HCT116 (cell line): Measurements from ENCODE around the gene LRRC7. TPM values are rescaled to one million over a fixed set of nuclear protein-coding genes. Genes with fewer than 3 reads are reported as not detected.

Experiments used
- ATAC-seq: fragments of 200-7000 bp; cut with Tn5 transposase; 2 replicates; pipeline ENCODE4 v1.9.1; 2020; ENCODE audit warnings: mild to moderate bottlenecking, moderate library complexity
- BruUV-seq: library from RNA; stranded (reverse); fragments of 400-500 nt; replicated peaks from 2 replicates; lab custom pipeline; 2021; lab: Mats Ljungman, UMichigan
- CTCF ChIA-PET: fragments of 300-600 bp; sonication (Branson Sonifier 250); formaldehyde crosslinking; loops from one replicate; lab custom pipeline; 2021; ENCODE audit warnings: antibody characterized with exemption; lab: Charles Lee
- POLR2A ChIA-PET: fragments of 300-600, 350-600 bp; sonication (Branson Sonifier 250); formaldehyde crosslinking; loops from one replicate; lab custom pipeline; 2021; ENCODE audit warnings: antibody characterized with exemption; lab: Charles Lee
- RAD21 ChIA-PET, 2 experiments: fragments of 300-600 bp; sonication (Branson Sonifier 250); formaldehyde crosslinking; loops; one replicate each; lab custom pipeline; 2023; ENCODE audit warnings: low total read pairs in 2 of 2; ENCODE audit not compliant: uncharacterized antibody in 2 of 2, unreplicated experiment in 2 of 2, low non-redundant PET in 1 of 2; lab: Charles Lee
- DNase-seq: peaks from one replicate; pipeline ENCODE4 v3.0.0-alpha.2; 2010; ENCODE audit warnings: low read depth, low spot score
- H2AFZ ChIP-seq: fragments of 200-600 bp; shearing (Covaris generic), sonication (generic); 2 replicates; pipeline ENCODE4 v1.6.1; 2017; ENCODE audit warnings: low read depth, mixed run types, mixed read lengths, antibody characterized with exemption, low read length; ENCODE audit not compliant: poor library complexity, severe bottlenecking
- H3K27ac ChIP-seq: 2 replicates; pipeline ENCODE4 v1.5.1; 2012; ENCODE audit warnings: low read depth, low read length
- H3K27me3 ChIP-seq: fragments of 200-600 bp; sonication (generic); 2 replicates; pipeline ENCODE4 v1.6.1; 2016; ENCODE audit warnings: mixed run types, low read length, mixed read lengths; ENCODE audit not compliant: insufficient read depth
- H3K36me3 ChIP-seq, 2 experiments: fragments of 200-500 bp in 1 of 2; fragments of 200-600 bp in 1 of 2; sonication (Bioruptor generic) in 1 of 2; sonication (generic) in 1 of 2; 2 replicates each; pipeline versions ENCODE4 v1.5.1 to v1.6.1; 2014 to 2016; ENCODE audit warnings: low read length in 2 of 2, inconsistent platforms in 1 of 2, mixed read lengths in 1 of 2, mixed run types in 1 of 2; ENCODE audit not compliant: insufficient read depth in 2 of 2, control insufficient read depth in 1 of 2
- H3K4me1 ChIP-seq, 2 experiments: fragments of 200-600 bp in 1 of 2; sonication (generic) in 1 of 2; 2 replicates each; pipeline versions ENCODE4 v1.5.1 to v1.6.1; 2012 to 2017; ENCODE audit warnings: low read length in 2 of 2, inconsistent platforms in 1 of 2, mild to moderate bottlenecking in 1 of 2, mixed read lengths in 1 of 2, mixed run types in 1 of 2, moderate library complexity in 1 of 2; ENCODE audit not compliant: insufficient read depth in 2 of 2, control insufficient read depth in 1 of 2
- H3K4me2 ChIP-seq: fragments of 200-600 bp; sonication (generic); 2 replicates; pipeline ENCODE4 v1.6.1; 2017; ENCODE audit warnings: mixed run types, low read length, mixed read lengths
- H3K4me3 ChIP-seq, 2 experiments: fragments of 200-600 bp in 1 of 2; sonication (generic) in 1 of 2; replicated peaks in 1 of 2; 2 replicates each; pipeline ENCODE4 v1.5.1; 2011 to 2016; ENCODE audit warnings: low read length in 2 of 2, control low read depth in 1 of 2, low read depth in 1 of 2, mild to moderate bottlenecking in 1 of 2, mixed read lengths in 1 of 2, mixed run types in 1 of 2
- H3K79me2 ChIP-seq: fragments of 200-600 bp; sonication (generic); 2 replicates; pipeline ENCODE4 v1.6.1; 2017; ENCODE audit warnings: mild to moderate bottlenecking, mixed run types, low read length, moderate library complexity, mixed read lengths; ENCODE audit not compliant: insufficient read depth
- H3K9ac ChIP-seq: fragments of 200-600 bp; sonication (generic); 2 replicates; pipeline ENCODE4 v1.6.1; 2016; ENCODE audit warnings: low read length, mixed read lengths
- H3K9me2 ChIP-seq: fragments of 200-600 bp; sonication (generic), shearing (Covaris generic); 2 replicates; pipeline ENCODE4 v1.6.1; 2017; ENCODE audit warnings: mixed run types, mild to moderate bottlenecking, moderate library complexity; ENCODE audit not compliant: insufficient read depth
- H3K9me3 ChIP-seq, 2 experiments: fragments of 200-500 bp in 1 of 2; fragments of 200-600 bp in 1 of 2; sonication (Bioruptor generic) in 1 of 2; sonication (generic) in 1 of 2; 2 replicates each; pipeline ENCODE4 v1.6.1; 2014 to 2017; ENCODE audit warnings: low read length in 2 of 2, mixed read lengths in 2 of 2, inconsistent platforms in 1 of 2, low read depth in 1 of 2, mild to moderate bottlenecking in 1 of 2, mixed run types in 1 of 2, moderate library complexity in 1 of 2; ENCODE audit not compliant: control insufficient read depth in 1 of 2, insufficient read depth in 1 of 2
- H4K20me1 ChIP-seq: fragments of 200-600 bp; sonication (generic), shearing (Covaris generic); 2 replicates; pipeline ENCODE4 v1.6.1; 2017; ENCODE audit warnings: mixed run types, mild to moderate bottlenecking, moderate library complexity; ENCODE audit not compliant: insufficient read depth
- CBX3 ChIP-seq: IDR thresholded peaks from 2 replicates; pipeline ENCODE4 v1.6.1; 2012; ENCODE audit warnings: low read depth
- EGR1 ChIP-seq: IDR thresholded peaks from 2 replicates; pipeline ENCODE4 v1.6.1; 2012; ENCODE audit warnings: low read depth
- EZH2 ChIP-seq: fragments of 200-600 bp; sonication (generic); IDR thresholded peaks from 2 replicates; pipeline ENCODE4 v1.6.1; 2017; ENCODE audit warnings: antibody characterized with exemption, mixed run types
- FOSL1 ChIP-seq: IDR thresholded peaks from 2 replicates; pipeline ENCODE4 v1.6.1; 2012; ENCODE audit warnings: low read depth
- JUND ChIP-seq: IDR thresholded peaks from 2 replicates; pipeline ENCODE4 v1.6.1; 2012
- MAX ChIP-seq: IDR thresholded peaks from 2 replicates; pipeline ENCODE4 v1.6.1; 2012
- POLR2AphosphoS5 ChIP-seq: IDR thresholded peaks from 2 replicates; pipeline ENCODE4 v1.6.1; 2011; ENCODE audit warnings: mild to moderate bottlenecking, low read depth, low read length, moderate library complexity
- RAD21 ChIP-seq: IDR thresholded peaks from 2 replicates; pipeline ENCODE4 v1.6.1; 2012; ENCODE audit warnings: low read depth, mild to moderate bottlenecking
- SP1 ChIP-seq: IDR thresholded peaks from 2 replicates; pipeline ENCODE4 v1.6.1; 2012; ENCODE audit warnings: low read depth
- SRF ChIP-seq: IDR thresholded peaks from 2 replicates; pipeline ENCODE4 v1.6.1; 2012; ENCODE audit warnings: low read depth
- YY1 ChIP-seq: IDR thresholded peaks from 2 replicates; pipeline ENCODE4 v1.6.1; 2011; ENCODE audit warnings: low read length, low read depth, moderate library complexity, mild to moderate bottlenecking; ENCODE audit not compliant: insufficient replicate concordance; ENCODE audit errors: extremely low read depth
- ZBTB33 ChIP-seq: IDR thresholded peaks from 2 replicates; pipeline ENCODE4 v1.6.1; 2011; ENCODE audit warnings: mild to moderate bottlenecking, low read length, moderate library complexity; ENCODE audit not compliant: insufficient replicate concordance; ENCODE audit errors: extremely low read depth
- ZFX ChIP-seq: fragments of 450-650 bp; IDR thresholded peaks from 2 replicates; pipeline ENCODE4 v1.6.1; 2017
- intact Hi-C: fragments of 100-400 bp; cut with micrococcal nuclease; formaldehyde crosslinking; loops from 2 replicates; pipeline ENCODE4 v1.10.0; 2022
- total RNA-seq: library from RNA; stranded (reverse); gene quantifications from one replicate; pipeline ENCODE4 v1.2.1, GENCODE V29; 2021; ENCODE audit not compliant: unreplicated experiment

The LRRC7 gene
- total RNA-seq, 1 experiment from 2014 or later, result not detected

- Histone ChIP-seq H3K4me1 (no peaks in the 10 kb centered on the region), H3K79me2 (no peaks in the 10 kb centered on the region), H3K4me3 (no peak overlapping the region), H3K9ac (no peak overlapping the region), H3K27ac (no peak overlapping the region), H3K9me2 (no peaks in the 10 kb centered on the region), H3K4me2 (no peak overlapping the region), H3K27me3 (peaks cover 10% of the 10 kb centered on the region), H2AFZ (no peak overlapping the region), H4K20me1 (no peaks in the 10 kb centered on the region), H3K36me3 (no peaks in the 10 kb centered on the region), H3K9me3 (no peaks in the 10 kb centered on the region)
- no peak for TF ChIP-seq JUND
- TF ChIP-seq SP1, result no peak
- no peak for TF ChIP-seq MAX
- no peak for TF ChIP-seq RAD21
- TF ChIP-seq ZFX, result no peak
- no TSS peak for BruUV-seq
- intact Hi-C loops, result no loop called here
- ATAC-seq (no peak), DNase-seq (no peak)
- ChIA-PET RAD21 (no interaction called here), CTCF (no interaction called here), POLR2A (no interaction called here)
Observed at GRCh38 chr1:69750638-69751037, 182.9 kb downstream of the LRRC7 start.

- Histone ChIP-seq H2AFZ (no peak overlapping the region), H4K20me1 (no peaks in the 10 kb centered on the region), H3K79me2 (no peaks in the 10 kb centered on the region), H3K9me2 (no peaks in the 10 kb centered on the region), H3K4me1 (no peaks in the 10 kb centered on the region), H3K9me3 (no peaks in the 10 kb centered on the region), H3K9ac (no peak overlapping the region), H3K27ac (no peak overlapping the region), H3K4me2 (no peak overlapping the region), H3K4me3 (no peak overlapping the region), H3K36me3 (no peaks in the 10 kb centered on the region), H3K27me3 (peaks cover 19% of the 10 kb centered on the region)
- ChIA-PET POLR2A (no interaction called here), RAD21 (no interaction called here), CTCF (no interaction called here)
- intact Hi-C loops, result no loop called here
- no peak for ATAC-seq
- BruUV-seq, result no TSS peak
- DNase-seq, result no peak
- TF ChIP-seq YY1, result no peak
- no peak for TF ChIP-seq RAD21
- no peak for TF ChIP-seq POLR2AphosphoS5
- TF ChIP-seq FOSL1, result no peak
- no peak for TF ChIP-seq SRF
- no peak for TF ChIP-seq EZH2
- no peak for TF ChIP-seq EGR1
- TF ChIP-seq ZBTB33, result no peak
- no peak for TF ChIP-seq SP1
- TF ChIP-seq CBX3, result no peak
Observed at GRCh38 chr1:69752831-69753230, 185.1 kb downstream of the LRRC7 start.
